ENCODE results near the gene MTUS2. TPM values are rescaled to one million over a fixed set of nuclear protein-coding genes. Genes with fewer than 3 reads are reported as not detected.
"Not testable (repeated sequence)": the region's sequence is repeated elsewhere in the genome, so short reads cannot be mapped to it uniquely, and the experiment has no call there.

The MTUS2 gene
- total RNA-seq, 1 donor from 2014 or later, result not detected

DNA sequence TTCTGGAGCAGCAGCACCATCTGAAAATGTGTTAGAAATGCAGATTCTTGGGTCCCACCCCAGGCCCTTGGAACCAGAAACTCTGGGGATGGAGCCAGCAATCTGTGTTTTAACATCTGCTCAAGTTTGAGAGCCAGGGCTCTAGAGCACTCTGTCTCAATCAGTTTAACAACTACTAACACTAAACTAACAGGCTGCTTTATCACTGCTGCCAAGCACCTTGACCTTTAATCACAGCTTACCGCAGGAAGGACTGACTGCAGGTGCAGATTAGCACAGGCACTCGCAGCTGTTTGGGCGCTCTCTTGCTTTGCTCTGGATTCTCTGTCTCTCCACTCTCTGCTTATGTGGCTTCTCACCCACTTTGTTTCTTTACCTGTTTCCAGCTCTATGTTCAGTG is 163.5 kb downstream of the MTUS2 start:
- no peaks in the 10 kb centered on the region for H3K4me1 Mint-ChIP-seq (ENCODE audit: low read depth)
- DNase-seq (ENCODE audit: low spot score), result no peak
- H3K36me3 Mint-ChIP-seq (ENCODE audit: low read depth), result no peaks in the 10 kb centered on the region
- no peaks in the 10 kb centered on the region for H3K9me3 Mint-ChIP-seq
- H3K27ac Mint-ChIP-seq, result no peak overlapping the region
- H3K27me3 Mint-ChIP-seq (ENCODE audit: insufficient read depth), result peaks cover 2% of the 10 kb centered on the region
- no peak overlapping the region for H3K4me3 Mint-ChIP-seq
- intact Hi-C loops (cut with micrococcal nuclease), result no loop called here

GRCh38 chr13:28984326-28984725 is 164.2 kb downstream of the MTUS2 start:
- DNase-seq (ENCODE audit: low spot score), result no peak
- Mint-ChIP-seq H3K36me3 (ENCODE audit: low read depth) (no peaks in the 10 kb centered on the region), H3K4me3 (no peak overlapping the region), H3K4me1 (ENCODE audit: low read depth) (no peaks in the 10 kb centered on the region), H3K9me3 (no peaks in the 10 kb centered on the region), H3K27me3 (ENCODE audit: insufficient read depth) (no peaks in the 10 kb centered on the region), H3K27ac (no peak overlapping the region)
- intact Hi-C loops (cut with micrococcal nuclease), result no loop called here

- H3K9me3 Mint-ChIP-seq, result peaks cover under 1% of the 10 kb centered on the region
- no peak overlapping the region for H3K27ac Mint-ChIP-seq
- H3K4me1 Mint-ChIP-seq (ENCODE audit: low read depth), result no peaks in the 10 kb centered on the region
- no peaks in the 10 kb centered on the region for H3K36me3 Mint-ChIP-seq (ENCODE audit: low read depth)
- intact Hi-C loops (cut with micrococcal nuclease), result no loop called here
- DNase-seq (ENCODE audit: low spot score), result no peak
- H3K4me3 Mint-ChIP-seq, result no peak overlapping the region
- H3K27me3 Mint-ChIP-seq (ENCODE audit: insufficient read depth), result no peaks in the 10 kb centered on the region
Observed at GRCh38 chr13:28984825-28985224, 164.7 kb downstream of the MTUS2 start.

DNA sequence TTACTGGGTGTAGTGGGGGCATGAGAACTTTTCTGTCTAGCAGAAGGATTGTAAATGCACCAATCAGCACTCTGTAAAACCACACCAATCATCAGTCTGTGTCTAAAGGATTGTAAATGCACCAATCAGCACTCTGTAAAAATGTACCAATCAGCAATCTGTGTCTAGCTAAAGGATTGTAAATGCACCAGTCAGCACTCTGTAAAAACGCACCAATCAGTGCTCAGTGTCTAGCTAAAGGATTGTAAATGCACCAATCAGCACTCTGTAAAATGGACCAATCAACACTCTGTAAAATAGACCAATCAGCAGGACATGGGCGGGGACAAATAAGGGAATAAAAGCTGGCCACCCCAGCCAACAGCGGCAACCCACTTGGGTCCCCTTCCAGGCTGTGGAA is 170.2 kb downstream of the MTUS2 start:
- H3K4me1 Mint-ChIP-seq (ENCODE audit: low read depth); DNase-seq (ENCODE audit: low spot score); H3K4me3 Mint-ChIP-seq; H3K36me3 Mint-ChIP-seq (ENCODE audit: low read depth); H3K27ac Mint-ChIP-seq; H3K27me3 Mint-ChIP-seq (ENCODE audit: insufficient read depth); intact Hi-C loops (cut with micrococcal nuclease): not testable (repeated sequence)
- H3K9me3 Mint-ChIP-seq, result peaks cover 16% of the 10 kb centered on the region

- no peak for DNase-seq (ENCODE audit: low spot score)
- Mint-ChIP-seq H3K4me1 (ENCODE audit: low read depth) (no peaks in the 10 kb centered on the region), H3K9me3 (peaks cover 16% of the 10 kb centered on the region), H3K27ac (no peak overlapping the region), H3K4me3 (no peak overlapping the region), H3K36me3 (ENCODE audit: low read depth) (no peaks in the 10 kb centered on the region), H3K27me3 (ENCODE audit: insufficient read depth) (no peaks in the 10 kb centered on the region)
- intact Hi-C loops (cut with micrococcal nuclease), result no loop called here
Observed at GRCh38 chr13:28991764-28992163, 171.6 kb downstream of the MTUS2 start.

DNA sequence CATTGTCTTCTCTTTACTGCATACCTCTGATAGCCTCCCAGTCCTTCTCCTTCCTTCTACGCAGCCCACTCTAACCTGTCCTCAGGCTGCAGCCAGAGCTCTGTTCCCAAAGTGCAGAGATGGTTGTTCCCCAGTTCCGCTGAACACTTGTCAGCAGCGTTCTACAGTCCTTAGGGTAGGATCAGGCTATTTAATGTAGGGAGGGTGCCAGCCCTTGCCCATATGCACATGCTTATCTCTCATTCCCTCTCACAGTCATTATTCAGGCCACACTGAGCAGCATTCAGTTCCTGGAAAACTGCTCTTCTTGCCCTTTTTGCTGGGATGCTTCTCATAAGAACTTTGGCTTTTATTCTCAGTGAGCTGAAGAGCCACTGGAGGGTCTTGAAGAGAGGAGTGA is 180.7 kb downstream of the MTUS2 start:
- H3K27ac Mint-ChIP-seq, result no peak overlapping the region
- intact Hi-C loops (cut with micrococcal nuclease), result no loop called here
- H3K9me3 Mint-ChIP-seq, result peaks cover 3% of the 10 kb centered on the region
- no peak overlapping the region for H3K4me3 Mint-ChIP-seq
- H3K27me3 Mint-ChIP-seq (ENCODE audit: insufficient read depth), result peaks cover 1% of the 10 kb centered on the region
- H3K4me1 Mint-ChIP-seq (ENCODE audit: low read depth), result no peaks in the 10 kb centered on the region
- H3K36me3 Mint-ChIP-seq (ENCODE audit: low read depth), result no peaks in the 10 kb centered on the region
- no peak for DNase-seq (ENCODE audit: low spot score)

GRCh38 chr13:29005035-29005762 is 185.1 kb downstream of the MTUS2 start:
- no peak overlapping the region for H3K27ac Mint-ChIP-seq
- no peak for DNase-seq (ENCODE audit: low spot score)
- peaks cover 1% of the 10 kb centered on the region for H3K27me3 Mint-ChIP-seq (ENCODE audit: insufficient read depth)
- H3K4me1 Mint-ChIP-seq (ENCODE audit: low read depth), result no peaks in the 10 kb centered on the region
- intact Hi-C loops (cut with micrococcal nuclease), result no loop called here
- peaks cover 3% of the 10 kb centered on the region for H3K9me3 Mint-ChIP-seq
- H3K4me3 Mint-ChIP-seq, result no peak overlapping the region
- no peaks in the 10 kb centered on the region for H3K36me3 Mint-ChIP-seq (ENCODE audit: low read depth)

DNA sequence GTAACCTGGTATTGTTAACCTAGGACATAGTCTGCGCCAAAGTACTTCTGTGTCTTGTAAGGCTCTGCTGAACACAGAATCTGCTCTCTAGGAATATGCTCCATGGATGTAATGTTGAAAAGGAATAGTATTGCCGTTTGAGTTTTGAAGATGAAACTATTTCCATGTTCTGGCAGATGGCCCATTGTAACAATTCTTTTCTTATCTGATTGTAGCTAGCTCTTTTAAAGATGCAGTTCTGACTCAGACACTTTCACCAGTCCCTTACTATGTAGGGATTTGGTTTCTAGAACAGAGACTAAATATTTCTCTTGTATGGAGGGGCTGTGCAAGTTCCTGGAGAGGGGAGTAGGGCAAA is 185.6 kb downstream of the MTUS2 start:
- Mint-ChIP-seq H3K4me3 (no peak overlapping the region), H3K9me3 (peaks cover under 1% of the 10 kb centered on the region), H3K27me3 (ENCODE audit: insufficient read depth) (peaks cover 1% of the 10 kb centered on the region), H3K4me1 (ENCODE audit: low read depth) (no peaks in the 10 kb centered on the region), H3K27ac (no peak overlapping the region), H3K36me3 (ENCODE audit: low read depth) (no peaks in the 10 kb centered on the region)
- no peak for DNase-seq (ENCODE audit: low spot score)
- intact Hi-C loops (cut with micrococcal nuclease), result no loop called here

GRCh38 chr13:29006359-29006850 is 186.3 kb downstream of the MTUS2 start:
- Mint-ChIP-seq H3K36me3 (ENCODE audit: low read depth) (no peaks in the 10 kb centered on the region), H3K9me3 (no peaks in the 10 kb centered on the region), H3K4me1 (ENCODE audit: low read depth) (no peaks in the 10 kb centered on the region), H3K27me3 (ENCODE audit: insufficient read depth) (peaks cover 1% of the 10 kb centered on the region), H3K27ac (no peak overlapping the region), H3K4me3 (no peak overlapping the region)
- intact Hi-C loops (cut with micrococcal nuclease), result no loop called here
- DNase-seq (ENCODE audit: low spot score), result no peak

- Mint-ChIP-seq H3K27ac (no peak overlapping the region), H3K27me3 (ENCODE audit: insufficient read depth) (no peaks in the 10 kb centered on the region), H3K4me3 (no peak overlapping the region), H3K36me3 (ENCODE audit: low read depth) (no peaks in the 10 kb centered on the region), H3K4me1 (ENCODE audit: low read depth) (no peaks in the 10 kb centered on the region), H3K9me3 (no peaks in the 10 kb centered on the region)
- no peak for DNase-seq (ENCODE audit: low spot score)
- intact Hi-C loops (cut with micrococcal nuclease), result no loop called here
Observed at GRCh38 chr13:29008296-29008695, 188.2 kb downstream of the MTUS2 start.

DNA sequence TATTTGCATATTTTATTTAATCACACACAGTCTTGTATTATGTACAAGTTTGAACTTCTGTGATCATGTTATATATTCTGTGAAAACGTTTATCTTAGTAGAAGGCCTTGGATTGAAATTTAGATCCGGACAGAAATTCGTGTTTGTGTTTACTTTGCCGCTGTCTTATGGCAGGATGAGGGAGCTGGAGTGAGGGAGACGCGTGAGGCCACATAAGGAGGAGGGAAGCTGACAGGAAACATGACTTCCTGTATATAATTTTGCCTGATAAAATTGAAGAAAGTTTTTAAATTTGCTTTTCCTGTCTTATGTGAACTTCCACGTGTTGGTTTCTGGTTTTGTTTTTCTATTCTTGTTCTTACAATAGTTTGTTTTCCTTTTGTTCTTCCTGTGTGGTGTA is 200.2 kb downstream of the MTUS2 start:
- no peak for DNase-seq (ENCODE audit: low spot score)
- Mint-ChIP-seq H3K36me3 (ENCODE audit: low read depth) (no peaks in the 10 kb centered on the region), H3K9me3 (peaks cover 3% of the 10 kb centered on the region), H3K27me3 (ENCODE audit: insufficient read depth) (peaks cover 3% of the 10 kb centered on the region), H3K27ac (no peak overlapping the region), H3K4me3 (no peak overlapping the region), H3K4me1 (ENCODE audit: low read depth) (peaks cover 7% of the 10 kb centered on the region)
- intact Hi-C loops (cut with micrococcal nuclease), result no loop called here

DNA sequence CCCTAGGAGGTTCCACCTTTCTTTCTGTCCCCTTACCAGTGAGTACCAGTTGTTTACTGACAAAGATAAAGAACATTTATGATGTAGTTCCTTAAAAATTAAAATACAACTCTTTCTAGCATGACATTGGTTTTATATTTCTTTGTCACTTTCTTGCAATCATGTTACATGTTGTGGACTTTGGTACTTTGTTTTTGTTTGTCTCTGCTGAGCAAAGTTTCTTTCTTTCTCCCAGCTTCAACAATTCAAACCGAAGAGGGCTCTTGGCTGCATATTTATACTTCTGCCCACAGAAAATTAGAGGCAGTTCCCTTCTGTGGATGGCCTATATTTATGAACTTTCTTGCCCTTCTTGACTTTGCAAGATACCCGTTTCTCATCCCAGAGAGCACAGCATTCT is 201.2 kb downstream of the MTUS2 start:
- H3K4me1 Mint-ChIP-seq (ENCODE audit: low read depth), result peaks cover 7% of the 10 kb centered on the region
- intact Hi-C loops (cut with micrococcal nuclease), result no loop called here
- peaks cover 3% of the 10 kb centered on the region for H3K27me3 Mint-ChIP-seq (ENCODE audit: insufficient read depth)
- H3K27ac Mint-ChIP-seq, result no peak overlapping the region
- no peak for DNase-seq (ENCODE audit: low spot score)
- H3K36me3 Mint-ChIP-seq (ENCODE audit: low read depth), result no peaks in the 10 kb centered on the region
- no peak overlapping the region for H3K4me3 Mint-ChIP-seq
- peaks cover 3% of the 10 kb centered on the region for H3K9me3 Mint-ChIP-seq

- Mint-ChIP-seq H3K9me3 (peaks cover 3% of the 10 kb centered on the region), H3K4me1 (ENCODE audit: low read depth) (peaks cover 7% of the 10 kb centered on the region), H3K4me3 (no peak overlapping the region), H3K36me3 (ENCODE audit: low read depth) (no peaks in the 10 kb centered on the region), H3K27ac (no peak overlapping the region), H3K27me3 (ENCODE audit: insufficient read depth) (peaks cover 3% of the 10 kb centered on the region)
- intact Hi-C loops (cut with micrococcal nuclease), result no loop called here
- no peak for DNase-seq (ENCODE audit: low spot score)
Observed at GRCh38 chr13:29021717-29022116, 201.6 kb downstream of the MTUS2 start.

GRCh38 chr13:29022410-29022809 is 202.3 kb downstream of the MTUS2 start:
- Mint-ChIP-seq H3K4me3 (no peak overlapping the region), H3K4me1 (ENCODE audit: low read depth) (peaks cover 7% of the 10 kb centered on the region), H3K36me3 (ENCODE audit: low read depth) (no peaks in the 10 kb centered on the region), H3K27ac (no peak overlapping the region), H3K9me3 (peaks cover 3% of the 10 kb centered on the region), H3K27me3 (ENCODE audit: insufficient read depth) (peaks cover 3% of the 10 kb centered on the region)
- DNase-seq (ENCODE audit: low spot score), result no peak
- intact Hi-C loops (cut with micrococcal nuclease), result no loop called here
